Epithelial cell of proximal tubule (primary cell): ENCODE results near the gene ZFYVE26. TPM values are rescaled to one million over a fixed set of nuclear protein-coding genes. Genes with fewer than 3 reads are reported as not detected.

Experiments
- DNase-seq: peaks from one replicate; pipeline ENCODE4 v3.0.0-alpha.2; 2011; ENCODE audit warnings: low read depth
- H3K4me3 ChIP-seq: 2 replicates; pipeline ENCODE4 v1.5.1; 2011; ENCODE audit warnings: low read depth, mild to moderate bottlenecking, low read length
- total RNA-seq: library from RNA; depleted of rRNA; stranded (reverse); fragments of >200 nt; gene quantifications from 2 replicates; pipeline ENCODE4 v1.2.3, GENCODE V29; 2015
- TF ChIP-seq, protein P1 (sequence below): conservative IDR thresholded peaks from 2 replicates; pipeline ENCODE4 v1.5.1; 2012; ENCODE audit warnings: low read depth, mild to moderate bottlenecking, low read length

ZFYVE26 gene
- total RNA-seq, 1 donor from 2014 or later = 11.9 TPM

DNA sequence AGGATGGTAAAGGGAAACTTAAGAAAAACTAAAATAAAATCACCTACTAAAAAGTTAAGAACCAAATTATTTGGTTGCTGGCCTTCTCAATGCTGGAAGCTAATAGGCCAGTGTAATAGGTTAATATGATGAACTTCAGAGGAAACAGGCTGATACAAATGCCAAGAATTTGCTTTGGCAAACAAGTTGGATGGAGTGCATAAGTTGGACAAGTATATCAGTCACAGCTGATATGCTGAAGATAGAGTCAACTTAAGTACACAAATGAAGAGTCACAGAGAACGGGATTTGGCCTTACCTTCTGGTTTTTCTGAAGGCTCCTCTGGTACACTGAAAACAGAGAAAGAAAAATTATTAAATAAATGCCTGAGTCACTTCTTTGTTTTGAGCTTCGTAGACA lies 48.2 kb downstream of the ZFYVE26 start:
- no peak for DNase-seq
- no peak overlapping the region for H3K4me3 ChIP-seq
- TF ChIP-seq, protein P1, sequence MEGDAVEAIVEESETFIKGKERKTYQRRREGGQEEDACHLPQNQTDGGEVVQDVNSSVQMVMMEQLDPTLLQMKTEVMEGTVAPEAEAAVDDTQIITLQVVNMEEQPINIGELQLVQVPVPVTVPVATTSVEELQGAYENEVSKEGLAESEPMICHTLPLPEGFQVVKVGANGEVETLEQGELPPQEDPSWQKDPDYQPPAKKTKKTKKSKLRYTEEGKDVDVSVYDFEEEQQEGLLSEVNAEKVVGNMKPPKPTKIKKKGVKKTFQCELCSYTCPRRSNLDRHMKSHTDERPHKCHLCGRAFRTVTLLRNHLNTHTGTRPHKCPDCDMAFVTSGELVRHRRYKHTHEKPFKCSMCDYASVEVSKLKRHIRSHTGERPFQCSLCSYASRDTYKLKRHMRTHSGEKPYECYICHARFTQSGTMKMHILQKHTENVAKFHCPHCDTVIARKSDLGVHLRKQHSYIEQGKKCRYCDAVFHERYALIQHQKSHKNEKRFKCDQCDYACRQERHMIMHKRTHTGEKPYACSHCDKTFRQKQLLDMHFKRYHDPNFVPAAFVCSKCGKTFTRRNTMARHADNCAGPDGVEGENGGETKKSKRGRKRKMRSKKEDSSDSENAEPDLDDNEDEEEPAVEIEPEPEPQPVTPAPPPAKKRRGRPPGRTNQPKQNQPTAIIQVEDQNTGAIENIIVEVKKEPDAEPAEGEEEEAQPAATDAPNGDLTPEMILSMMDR = no peak

DNA sequence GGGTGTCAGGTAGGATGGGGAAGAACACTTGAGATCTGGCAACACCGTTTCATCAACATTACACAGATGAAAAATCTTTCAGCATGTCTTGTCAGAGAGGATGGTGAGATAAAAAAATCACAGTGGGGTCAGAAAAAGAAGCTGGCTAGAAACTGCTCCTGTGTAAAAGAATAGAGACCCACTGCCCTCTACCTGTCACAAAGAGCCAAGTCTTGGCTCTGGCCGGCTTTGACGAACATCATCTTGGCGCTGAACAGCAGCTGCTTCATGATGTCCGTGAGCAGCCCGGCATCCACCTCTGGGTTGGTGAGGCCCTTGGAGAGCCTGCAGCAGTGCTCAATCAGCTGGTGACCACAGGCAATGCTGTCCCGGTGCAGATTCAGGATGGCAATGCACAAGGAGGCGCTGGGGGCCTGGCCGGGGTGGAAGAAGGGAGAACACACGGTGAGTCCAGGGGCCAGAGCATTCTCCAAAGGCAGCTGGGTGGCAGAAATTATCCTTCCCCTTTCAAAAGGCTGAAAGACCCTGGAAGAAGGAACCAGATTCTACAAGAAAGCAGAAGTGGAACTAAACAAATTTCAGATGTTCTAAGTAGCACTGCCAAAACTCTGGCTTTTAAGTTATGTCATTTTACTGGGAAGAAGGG lies 50.2 kb downstream of the ZFYVE26 start:
- no peak for DNase-seq
- no peak overlapping the region for H3K4me3 ChIP-seq
- TF ChIP-seq, protein P1 = peak; percentile 13

DNA sequence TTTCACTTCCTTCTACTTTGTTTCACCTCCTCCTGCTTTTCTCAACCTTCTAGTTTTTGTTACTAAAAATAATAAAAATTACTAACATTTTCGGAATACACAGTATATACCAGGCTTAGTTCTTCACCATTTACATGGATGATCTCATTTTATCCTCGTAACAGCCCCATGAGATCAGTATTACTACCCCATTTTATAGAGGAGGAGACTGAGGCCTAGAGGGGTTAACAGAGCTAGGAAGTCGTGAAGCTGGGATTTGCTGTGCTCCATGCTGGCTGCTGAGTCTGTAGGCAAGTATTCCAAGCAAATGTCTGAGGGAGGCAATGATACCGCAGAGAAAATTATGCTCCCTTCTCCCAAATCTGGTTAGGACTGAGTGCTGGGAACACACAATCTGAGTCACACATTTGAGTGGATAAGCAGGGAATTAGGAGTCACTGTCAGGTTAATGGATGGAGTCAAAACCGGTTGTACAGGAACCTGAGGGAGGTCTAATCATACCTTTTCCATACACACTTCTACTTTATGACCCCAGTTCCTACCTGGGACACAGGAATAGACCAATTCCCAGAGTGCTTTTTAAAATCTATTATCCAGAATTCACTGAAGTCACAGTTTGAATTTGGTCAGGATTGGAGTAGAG lies 51.1 kb downstream of the ZFYVE26 start:
- H3K4me3 ChIP-seq = no peak overlapping the region
- no peak for DNase-seq
- TF ChIP-seq, protein P1 = no peak

DNA sequence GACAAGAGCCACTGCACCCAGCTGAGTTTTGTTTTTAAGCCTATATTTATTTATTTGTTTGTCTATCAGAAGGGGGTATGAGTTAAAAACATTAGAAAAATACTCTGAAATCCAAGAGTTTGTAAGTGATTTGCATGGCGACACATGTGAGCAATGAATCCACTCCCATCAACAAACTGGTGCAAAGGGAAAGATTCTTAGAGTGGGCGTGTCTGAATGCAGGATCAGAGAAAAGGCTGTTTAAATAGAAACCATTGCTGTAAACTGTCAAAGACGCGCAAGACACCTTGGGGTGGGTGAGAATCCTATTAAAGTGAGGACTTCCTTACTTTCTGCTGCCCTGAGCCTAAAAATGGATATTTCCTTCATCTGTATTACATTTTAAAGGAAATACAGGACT lies 51.9 kb downstream of the ZFYVE26 start:
- TF ChIP-seq, protein P1 = no peak

DNA sequence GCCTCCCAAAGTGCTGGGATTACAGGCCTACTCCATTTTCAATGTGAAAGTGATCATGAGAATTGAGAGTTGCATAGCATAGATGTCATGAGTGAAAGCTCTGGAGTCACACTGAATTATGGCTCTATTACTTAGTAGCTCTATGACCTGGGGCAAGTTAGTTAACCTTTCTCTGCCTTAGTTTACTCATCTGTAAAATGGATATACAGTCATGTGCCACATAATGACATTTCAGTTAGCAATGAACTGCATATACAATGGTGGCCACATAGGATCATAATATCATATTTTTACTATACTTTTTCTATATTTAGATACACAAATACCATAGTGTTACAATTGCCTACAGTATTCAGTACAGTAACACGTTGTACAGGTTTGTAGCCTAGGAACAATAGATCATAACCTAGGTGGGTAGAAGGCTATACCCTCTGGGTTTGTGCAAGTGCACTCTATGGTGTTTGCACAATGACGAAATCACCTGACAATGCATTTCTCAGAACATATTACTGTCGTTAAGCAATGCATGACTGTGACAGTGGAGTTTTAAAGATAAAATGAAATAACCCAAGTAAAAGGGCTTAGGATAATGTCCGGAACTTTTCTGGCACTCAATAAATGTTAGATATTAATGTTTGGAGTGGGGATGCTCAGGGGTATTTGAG lies 53.1 kb downstream of the ZFYVE26 start:
- DNase-seq = no peak
- TF ChIP-seq, protein P1 = no peak
- no peak overlapping the region for H3K4me3 ChIP-seq

More for the DNA sequence above, 51.9 kb downstream of the ZFYVE26 start:
- no peak overlapping the region for H3K4me3 ChIP-seq
- no peak for DNase-seq

DNA sequence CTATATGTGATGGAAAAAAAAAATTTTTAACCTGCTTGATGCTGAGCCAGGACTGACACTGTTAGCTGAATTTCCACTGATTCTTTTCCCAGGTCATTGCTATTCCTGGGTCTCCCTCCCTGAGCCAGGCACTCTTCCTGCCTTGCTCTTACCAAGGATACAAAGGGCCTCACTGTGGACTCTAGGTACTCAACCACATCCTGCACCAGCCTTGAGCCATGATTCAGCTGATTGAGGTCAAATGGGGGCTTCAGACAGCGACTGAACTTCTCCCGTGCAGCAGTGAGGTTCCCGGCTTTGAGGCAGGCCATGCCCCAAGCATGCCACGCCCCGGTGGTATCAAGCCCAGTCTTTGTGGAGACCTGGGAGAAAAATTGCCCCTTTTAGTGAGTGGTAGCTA lies 54.3 kb downstream of the ZFYVE26 start:
- no peak overlapping the region for H3K4me3 ChIP-seq
- TF ChIP-seq, protein P1 = no peak
- no peak for DNase-seq
